ENCODE results near the gene CFDP1.

DNA sequence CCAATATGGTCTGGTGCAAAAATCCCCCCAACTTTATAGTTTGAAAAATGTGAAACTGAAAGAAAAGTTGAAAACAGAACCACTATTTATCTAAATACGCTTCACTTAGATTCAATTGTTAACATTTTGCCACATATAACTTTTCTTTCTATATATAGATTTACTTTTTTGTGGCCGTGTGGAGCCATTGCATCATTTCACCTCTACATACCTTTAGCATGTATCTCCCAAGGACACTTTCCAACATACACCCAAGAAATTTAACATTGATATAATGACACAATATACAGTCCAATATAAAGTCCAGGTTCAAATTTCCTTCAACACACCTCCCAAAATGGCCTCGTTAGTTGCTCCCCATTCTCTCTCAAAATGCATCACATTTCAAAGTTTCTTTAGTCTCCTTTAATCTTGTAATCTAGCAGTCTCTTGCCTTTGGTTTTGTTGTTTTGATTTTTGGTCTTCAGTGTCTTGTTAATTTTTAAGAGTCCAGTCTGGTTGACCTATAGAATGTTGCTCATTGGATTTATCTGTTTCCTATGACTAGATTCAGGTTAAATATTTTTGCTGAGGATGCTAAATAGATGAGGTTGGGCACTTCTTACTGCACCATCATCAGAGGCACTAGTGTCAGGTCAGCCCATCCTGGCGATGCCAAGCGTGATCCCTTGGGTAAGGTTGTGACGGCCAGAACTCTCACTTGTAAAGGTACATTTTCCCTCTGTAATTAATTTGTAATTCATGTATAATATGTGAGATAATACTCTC is 117.6 kb downstream of the CFDP1 start:
- TF ChIP-seq, protein P1, sequence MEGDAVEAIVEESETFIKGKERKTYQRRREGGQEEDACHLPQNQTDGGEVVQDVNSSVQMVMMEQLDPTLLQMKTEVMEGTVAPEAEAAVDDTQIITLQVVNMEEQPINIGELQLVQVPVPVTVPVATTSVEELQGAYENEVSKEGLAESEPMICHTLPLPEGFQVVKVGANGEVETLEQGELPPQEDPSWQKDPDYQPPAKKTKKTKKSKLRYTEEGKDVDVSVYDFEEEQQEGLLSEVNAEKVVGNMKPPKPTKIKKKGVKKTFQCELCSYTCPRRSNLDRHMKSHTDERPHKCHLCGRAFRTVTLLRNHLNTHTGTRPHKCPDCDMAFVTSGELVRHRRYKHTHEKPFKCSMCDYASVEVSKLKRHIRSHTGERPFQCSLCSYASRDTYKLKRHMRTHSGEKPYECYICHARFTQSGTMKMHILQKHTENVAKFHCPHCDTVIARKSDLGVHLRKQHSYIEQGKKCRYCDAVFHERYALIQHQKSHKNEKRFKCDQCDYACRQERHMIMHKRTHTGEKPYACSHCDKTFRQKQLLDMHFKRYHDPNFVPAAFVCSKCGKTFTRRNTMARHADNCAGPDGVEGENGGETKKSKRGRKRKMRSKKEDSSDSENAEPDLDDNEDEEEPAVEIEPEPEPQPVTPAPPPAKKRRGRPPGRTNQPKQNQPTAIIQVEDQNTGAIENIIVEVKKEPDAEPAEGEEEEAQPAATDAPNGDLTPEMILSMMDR (IDR thresholded peaks at IDR 0.05; ENCODE audit: low read length), result no peak
- TF ChIP-seq EZH2 (IDR thresholded peaks at IDR 0.05; ENCODE audit: borderline replicate concordance, low read length), result no peak

Measured in OCI-LY1 (cell line).